Measurements from ENCODE around the gene SELENOF.

Gene SELENOF
- long read RNA-seq, transcript SELENOF-203 (6 exons, 727 nt), result minor isoform, 6 of 507 reads
- long read RNA-seq, transcript SELENOF-205 (5 exons, 831 nt), result minor isoform, 7 of 507 reads
- long read RNA-seq, transcript SELENOF-202 (4 exons, 1,220 nt), result minor isoform, 10 of 507 reads
- long read RNA-seq, transcript SELENOF-201 (5 exons, 1,781 nt), result major isoform, 462 of 507 reads
- long read RNA-seq, partial matches to known transcripts, result 3 of 507 reads
- long read RNA-seq, other reads (novel, unspliced or antisense), result 18 of 507 reads

GRCh38 chr1:86913896-86914600 is at the start of gene SELENOF:
TSS of gene SELENOF (minus strand) at chr1:86914126. CDS start at chr1:86914111, 15 bp downstream.
- TF ChIP-seq POLR2AphosphoS5 (IDR thresholded peaks at IDR 0.05; ENCODE audit: low read depth), result peak; percentile 87; the same call in 1 of the 2 replicates
- no peak; the same call in 1 of the 2 replicates for TF ChIP-seq SPI1 (IDR thresholded peaks at IDR 0.05; ENCODE audit: borderline replicate concordance, low read depth)
- peak; percentile 82 for TF ChIP-seq REST (IDR thresholded peaks at IDR 0.05; ENCODE audit: insufficient replicate concordance, low read depth)
- H3K4me3 ChIP-seq (replicated peaks; ENCODE audit: insufficient read depth, low read length), result peak within 1 kb of the TSS; percentile 99
- peak; percentile 99 for DNase-seq (ENCODE audit: low read depth in 1 of 2, low spot score in 1 of 2)
- peak within 1 kb of the TSS; percentile 95 for H3K27ac ChIP-seq (replicated peaks)
- no peaks in the 10 kb centered on the region for H3K27me3 ChIP-seq (ENCODE audit: insufficient read depth, poor library complexity, severe bottlenecking)

GRCh38 chr1:86960548-86960947 is 46.6 kb upstream of the SELENOF start:
- Histone ChIP-seq H3K27ac (replicated peaks) (no peak overlapping the region), H3K4me3 (replicated peaks; ENCODE audit: insufficient read depth, low read length) (no peak overlapping the region), H3K27me3 (ENCODE audit: insufficient read depth, poor library complexity, severe bottlenecking) (no peaks in the 10 kb centered on the region)
- no peak for DNase-seq (ENCODE audit: low read depth in 1 of 2, low spot score in 1 of 2)
- no peak for TF ChIP-seq SPI1 (IDR thresholded peaks at IDR 0.05; ENCODE audit: borderline replicate concordance, low read depth)

GRCh38 chr1:86957221-86957620 is 43.3 kb upstream of the SELENOF start:
- no peak overlapping the region for H3K4me3 ChIP-seq (replicated peaks; ENCODE audit: insufficient read depth, low read length)
- TF ChIP-seq REST (IDR thresholded peaks at IDR 0.05; ENCODE audit: insufficient replicate concordance, low read depth) (no peak), CTCF (IDR thresholded peaks at IDR 0.05; ENCODE audit: insufficient read depth, low read length) (no peak), GABPA (IDR thresholded peaks at IDR 0.05; ENCODE audit: low read depth) (no peak), SPI1 (IDR thresholded peaks at IDR 0.05; ENCODE audit: borderline replicate concordance, low read depth) (no peak), POLR2AphosphoS5 (IDR thresholded peaks at IDR 0.05; ENCODE audit: low read depth) (no peak)
- no peak overlapping the region for H3K27ac ChIP-seq (replicated peaks)
- H3K27me3 ChIP-seq (ENCODE audit: insufficient read depth, poor library complexity, severe bottlenecking), result no peaks in the 10 kb centered on the region
- no peak for DNase-seq (ENCODE audit: low read depth in 1 of 2, low spot score in 1 of 2)

GRCh38 chr1:86956221-86956620 is 42.3 kb upstream of the SELENOF start:
- no peaks in the 10 kb centered on the region for H3K27me3 ChIP-seq (ENCODE audit: insufficient read depth, poor library complexity, severe bottlenecking)
- no peak overlapping the region for H3K4me3 ChIP-seq (replicated peaks; ENCODE audit: insufficient read depth, low read length)
- TF ChIP-seq REST (IDR thresholded peaks at IDR 0.05; ENCODE audit: insufficient replicate concordance, low read depth) (no peak), CTCF (IDR thresholded peaks at IDR 0.05; ENCODE audit: insufficient read depth, low read length) (no peak), POLR2AphosphoS5 (IDR thresholded peaks at IDR 0.05; ENCODE audit: low read depth) (no peak), GABPA (IDR thresholded peaks at IDR 0.05; ENCODE audit: low read depth) (no peak), SPI1 (IDR thresholded peaks at IDR 0.05; ENCODE audit: borderline replicate concordance, low read depth) (no peak)
- no peak overlapping the region for H3K27ac ChIP-seq (replicated peaks)
- no peak for DNase-seq (ENCODE audit: low read depth in 1 of 2, low spot score in 1 of 2)

Data from HL-60 (cell line).